Keratinocyte (primary cell): Measurements from ENCODE around the gene LMNTD2. TPM values are rescaled to one million over a fixed set of nuclear protein-coding genes. Genes with fewer than 3 reads are reported as not detected.

Source experiments
- DNase-seq: peaks from one replicate; pipeline ENCODE4 v3.0.0-alpha.2; 2011; ENCODE audit warnings: low read depth, missing footprints, low spot score
- FAIRE-seq: peaks from 2 replicates; lab custom pipeline; 2011; peaks lifted over from hg19 to GRCh38; lab: Jason Lieb, UNC
- H2AFZ ChIP-seq: 2 replicates; pipeline ENCODE4 v1.6.0; 2012; ENCODE audit warnings: low read length, control low read depth, inconsistent platforms; ENCODE audit not compliant: control insufficient read depth
- H3K27ac ChIP-seq: 2 replicates; pipeline ENCODE4 v1.5.1; 2011; ENCODE audit warnings: low read length; ENCODE audit not compliant: control insufficient read depth, insufficient read depth
- H3K27me3 ChIP-seq: 3 replicates; pipeline ENCODE4 v1.6.0; 2011; ENCODE audit warnings: low read length; ENCODE audit not compliant: control insufficient read depth, insufficient read depth; ENCODE audit errors: extremely low read depth
- H3K36me3 ChIP-seq, 2 experiments: 2 replicates in 1 of 2; 3 replicates in 1 of 2; pipeline ENCODE4 v1.5.1; 2011; ENCODE audit warnings: low read length in 2 of 2, mild to moderate bottlenecking in 1 of 2; ENCODE audit not compliant: control insufficient read depth in 2 of 2, insufficient read depth in 2 of 2; ENCODE audit errors: extremely low read depth in 1 of 2
- H3K4me1 ChIP-seq: 3 replicates; pipeline ENCODE4 v1.5.1; 2011; ENCODE audit warnings: low read length; ENCODE audit not compliant: control insufficient read depth, insufficient read depth; ENCODE audit errors: extremely low read depth
- H3K4me2 ChIP-seq: 3 replicates; pipeline ENCODE4 v1.6.0; 2011; ENCODE audit warnings: low read depth, low read length; ENCODE audit not compliant: control insufficient read depth, insufficient read depth; ENCODE audit errors: extremely low read depth
- H3K4me3 ChIP-seq, 3 experiments: fragments of 200-600 bp in 1 of 3; sonication (generic) in 1 of 3; 2 replicates in 2 of 3; 3 replicates in 1 of 3; pipeline ENCODE4 v1.5.1; 2011 to 2016; ENCODE audit warnings: low read length in 3 of 3, mild to moderate bottlenecking in 3 of 3, control low read depth in 2 of 3, inconsistent platforms in 1 of 3, low read depth in 1 of 3, mixed read lengths in 1 of 3, mixed run types in 1 of 3, moderate library complexity in 1 of 3; ENCODE audit not compliant: control insufficient read depth in 2 of 3, insufficient read depth in 2 of 3; ENCODE audit errors: extremely low read depth in 1 of 3
- H3K79me2 ChIP-seq: 2 replicates; pipeline ENCODE4 v1.6.0; 2012; ENCODE audit warnings: low read length; ENCODE audit not compliant: control insufficient read depth, insufficient read depth
- H3K9ac ChIP-seq: 3 replicates; pipeline ENCODE4 v1.6.0; 2011; ENCODE audit warnings: low read length; ENCODE audit not compliant: control insufficient read depth, insufficient read depth; ENCODE audit errors: extremely low read depth
- H3K9me1 ChIP-seq: 3 replicates; pipeline ENCODE4 v1.6.0; 2011; ENCODE audit warnings: low read length; ENCODE audit not compliant: control insufficient read depth, insufficient read depth; ENCODE audit errors: extremely low read depth
- H3K9me3 ChIP-seq: 2 replicates; pipeline ENCODE4 v1.5.1; 2012; ENCODE audit warnings: low read depth, low read length; ENCODE audit not compliant: control insufficient read depth
- H4K20me1 ChIP-seq: 3 replicates; pipeline ENCODE4 v1.6.0; 2011; ENCODE audit warnings: low read length; ENCODE audit not compliant: control insufficient read depth, insufficient read depth; ENCODE audit errors: extremely low read depth
- EZH2 ChIP-seq: IDR thresholded peaks from one replicate; pipeline ENCODE4 v1.6.1; 2012; ENCODE audit warnings: inconsistent platforms, mild to moderate bottlenecking, low read length, moderate library complexity
- dilution Hi-C: fragments of 300-500 bp; cut with MboI; formaldehyde crosslinking; loops from one replicate; pipeline ENCODE4 v1.7.0; 2020; ENCODE audit warnings: low sequenced_read_pairs; ENCODE audit not compliant: extremely low pct_ligation_motif_present
- polyA plus RNA-seq, 5 experiments: library from polyadenylated mRNA; depleted of rRNA in 3 of 5; stranded (reverse) in 3 of 5; stranded (forward) in 1 of 5; unstranded in 1 of 5; fragments of >200 nt; gene quantifications; 1 replicate in 1 of 5; 2 replicates in 3 of 5; 3 replicates in 1 of 5; pipeline versions ENCODE4 v1.2.1 to v1.2.3, GENCODE V29; 2011 to 2012; ENCODE audit warnings: missing spikeins in 2 of 5, low read depth in 1 of 5, low replicate concordance in 1 of 5
- TF ChIP-seq, protein P1 (sequence below), 3 experiments: IDR thresholded peaks in 1 of 3; conservative IDR thresholded peaks in 1 of 3; optimal IDR thresholded peaks in 1 of 3; 2 replicates in 2 of 3; 3 replicates in 1 of 3; pipeline versions ENCODE3 to v1.5.1; 2011; ENCODE audit warnings: low read length in 3 of 3, mild to moderate bottlenecking in 3 of 3, moderate library complexity in 2 of 3, control low read depth in 1 of 3, inconsistent platforms in 1 of 3; ENCODE audit not compliant: insufficient read depth in 2 of 3; ENCODE audit errors: extremely low read depth in 1 of 3

Gene LMNTD2
- polyA plus RNA-seq, 1 donor (not counting 4 experiments of a cell fraction or from before 2014, with no cell fraction given), result 1.2 TPM

DNA sequence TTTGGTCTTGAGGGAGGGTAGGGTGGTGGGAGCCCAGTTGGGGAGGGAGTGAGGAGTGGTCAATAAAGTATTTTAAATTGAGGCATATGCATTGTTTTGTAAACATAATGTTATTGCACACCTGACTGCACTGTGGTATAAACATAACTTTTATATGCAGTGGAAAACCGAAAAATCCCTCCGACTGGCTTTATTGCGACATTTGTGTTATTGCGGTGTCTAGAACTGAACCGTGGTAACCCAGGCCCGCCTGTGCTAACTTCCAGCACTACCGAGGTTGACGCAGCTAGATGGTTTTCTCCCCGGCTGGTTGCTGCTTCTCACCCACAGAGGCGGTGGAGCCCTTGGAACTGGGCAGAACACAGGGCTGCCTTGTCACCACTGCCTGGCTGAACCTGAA is 45.9 kb downstream of the LMNTD2 start:
- no peak for TF ChIP-seq EZH2
- TF ChIP-seq, protein P1, sequence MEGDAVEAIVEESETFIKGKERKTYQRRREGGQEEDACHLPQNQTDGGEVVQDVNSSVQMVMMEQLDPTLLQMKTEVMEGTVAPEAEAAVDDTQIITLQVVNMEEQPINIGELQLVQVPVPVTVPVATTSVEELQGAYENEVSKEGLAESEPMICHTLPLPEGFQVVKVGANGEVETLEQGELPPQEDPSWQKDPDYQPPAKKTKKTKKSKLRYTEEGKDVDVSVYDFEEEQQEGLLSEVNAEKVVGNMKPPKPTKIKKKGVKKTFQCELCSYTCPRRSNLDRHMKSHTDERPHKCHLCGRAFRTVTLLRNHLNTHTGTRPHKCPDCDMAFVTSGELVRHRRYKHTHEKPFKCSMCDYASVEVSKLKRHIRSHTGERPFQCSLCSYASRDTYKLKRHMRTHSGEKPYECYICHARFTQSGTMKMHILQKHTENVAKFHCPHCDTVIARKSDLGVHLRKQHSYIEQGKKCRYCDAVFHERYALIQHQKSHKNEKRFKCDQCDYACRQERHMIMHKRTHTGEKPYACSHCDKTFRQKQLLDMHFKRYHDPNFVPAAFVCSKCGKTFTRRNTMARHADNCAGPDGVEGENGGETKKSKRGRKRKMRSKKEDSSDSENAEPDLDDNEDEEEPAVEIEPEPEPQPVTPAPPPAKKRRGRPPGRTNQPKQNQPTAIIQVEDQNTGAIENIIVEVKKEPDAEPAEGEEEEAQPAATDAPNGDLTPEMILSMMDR (optimal IDR thresholded peaks at IDR 0.05 in 1 of 3, IDR thresholded peaks at IDR 0.05 in 1 of 3, conservative IDR thresholded peaks at IDR 0.05 in 1 of 3; ENCODE audit: extremely low read depth in 1 of 3, insufficient read depth in 2 of 3, low read length in 3 of 3), result no peak
- DNase-seq, result no peak
- Histone ChIP-seq H3K4me3 (no peak overlapping the region), H3K9me1 (no peaks in the 10 kb centered on the region), H4K20me1 (no peaks in the 10 kb centered on the region), H3K27ac (peak overlapping the region; percentile 90), H2AFZ (no peak overlapping the region), H3K9ac (peak overlapping the region; percentile 60), H3K4me2 (peak overlapping the region; percentile 45), H3K9me3 (peaks cover 3% of the 10 kb centered on the region), H3K36me3 (peaks cover 6 to 9% of the 10 kb centered on the region in 2 experiments), H3K27me3 (no peaks in the 10 kb centered on the region), H3K4me1 (peaks cover 20% of the 10 kb centered on the region), H3K79me2 (no peaks in the 10 kb centered on the region)
- no peak for FAIRE-seq
- dilution Hi-C loops, result no loop called here

DNA sequence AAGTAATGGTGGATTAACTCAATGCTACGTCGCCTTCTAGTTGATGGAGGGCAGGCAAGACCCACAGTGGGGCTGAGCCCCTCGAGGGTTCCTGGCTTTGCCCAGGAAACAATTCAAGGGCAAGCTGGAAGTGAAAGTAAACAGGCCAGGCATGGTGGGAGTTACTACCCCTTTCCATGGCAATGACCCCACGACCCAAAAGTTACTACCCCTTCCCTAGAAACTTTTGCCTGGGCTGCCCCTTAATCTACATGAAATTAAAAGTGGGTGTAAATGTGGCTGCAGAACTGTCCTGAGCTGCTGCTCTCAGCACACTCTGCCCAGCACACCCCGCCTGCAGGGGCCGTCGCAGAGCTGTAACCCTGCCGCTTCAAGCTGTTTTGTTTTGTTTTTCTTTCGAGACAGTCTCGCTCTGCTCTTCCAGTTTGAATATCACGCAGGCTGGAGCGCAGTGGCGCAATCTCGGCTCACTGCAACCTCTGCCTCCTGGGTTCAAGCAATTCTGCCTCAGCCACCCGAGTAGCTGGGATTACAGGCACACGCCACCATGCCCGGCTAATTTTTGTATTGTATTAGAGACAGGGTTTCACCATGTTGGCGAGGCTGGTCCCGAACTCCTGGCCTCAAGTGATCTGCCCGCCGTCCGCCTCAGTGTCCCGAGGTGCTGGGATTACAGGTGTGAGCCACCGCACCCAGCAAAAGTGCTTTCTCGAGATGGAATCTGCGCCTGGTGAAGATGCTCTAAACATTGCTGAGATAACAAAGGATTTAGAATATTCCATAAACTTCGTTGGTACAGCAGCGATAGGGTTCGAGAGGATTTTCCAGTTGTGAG is 47.6 kb downstream of the LMNTD2 start:
- H4K20me1 ChIP-seq, result no peaks in the 10 kb centered on the region
- H3K4me1 ChIP-seq, result peaks cover 18% of the 10 kb centered on the region
- no peak overlapping the region for H2AFZ ChIP-seq
- no peak for DNase-seq
- TF ChIP-seq, protein P1 (optimal IDR thresholded peaks at IDR 0.05 in 1 of 3, IDR thresholded peaks at IDR 0.05 in 1 of 3, conservative IDR thresholded peaks at IDR 0.05 in 1 of 3; ENCODE audit: extremely low read depth in 1 of 3, insufficient read depth in 2 of 3, low read length in 3 of 3), result no peak
- no peak for TF ChIP-seq EZH2
- no peak for FAIRE-seq
- dilution Hi-C loops, result no loop called here
- H3K9me1 ChIP-seq, result no peaks in the 10 kb centered on the region
- peaks cover 13 to 14% of the 10 kb centered on the region in 2 experiments for H3K36me3 ChIP-seq
- no peak overlapping the region for H3K4me3 ChIP-seq
- H3K27me3 ChIP-seq, result no peaks in the 10 kb centered on the region
- H3K27ac ChIP-seq, result no peak overlapping the region
- H3K9me3 ChIP-seq, result peaks cover 3% of the 10 kb centered on the region
- H3K4me2 ChIP-seq, result no peak overlapping the region
- H3K9ac ChIP-seq, result no peak overlapping the region
- H3K79me2 ChIP-seq, result peaks cover 3% of the 10 kb centered on the region
